ENCODE data around the gene RAB1B.

Gene RAB1B

GRCh38 chr11:66227700-66228099, 40.7 kb upstream of the RAB1B start:
- no peak for TF ChIP-seq CTCF (IDR thresholded peaks at IDR 0.05; ENCODE audit: insufficient read depth, low read length, missing control alignments)
- H3K4me3 ChIP-seq (ENCODE audit: low read depth, low read length): no peak overlapping the region
- DNase-seq (ENCODE audit: low read depth, low spot score): no peak
- ChIA-PET CTCF (interaction anchor here (0.8 to 2.0 kb wide), 10 partner anchors 9 to 159 kb away, joined by 3 to 11 read pairs (median 4); no protein-coding TSS in a partner anchor), POLR2A (no interaction called here)

- DNase-seq (ENCODE audit: low read depth, low spot score): no peak
- H3K4me3 ChIP-seq (ENCODE audit: low read depth, low read length): no peak overlapping the region
- no peak for TF ChIP-seq CTCF (IDR thresholded peaks at IDR 0.05; ENCODE audit: insufficient read depth, low read length, missing control alignments)
- CTCF ChIA-PET: interaction anchor here (1.4 to 2.0 kb wide), 3 partner anchors 10 to 30 kb away, joined by 3 to 11 read pairs (median 5); no protein-coding TSS in a partner anchor
- POLR2A ChIA-PET: no interaction called here
Measured at GRCh38 chr11:66228521-66228920, 39.9 kb upstream of the RAB1B start.

- no peak for TF ChIP-seq CTCF (IDR thresholded peaks at IDR 0.05; ENCODE audit: insufficient read depth, low read length, missing control alignments)
- ChIA-PET CTCF (interaction anchor here (2.7 kb wide), 1 partner anchor 8 kb away, joined by 14 read pairs; no protein-coding TSS in a partner anchor), POLR2A (no interaction called here)
- H3K4me3 ChIP-seq (ENCODE audit: low read depth, low read length): no peak overlapping the region
- DNase-seq (ENCODE audit: low read depth, low spot score): no peak
Measured at GRCh38 chr11:66230156-66230555, 38.3 kb upstream of the RAB1B start.

- no peak overlapping the region for H3K4me3 ChIP-seq (ENCODE audit: low read depth, low read length)
- DNase-seq (ENCODE audit: low read depth, low spot score): no peak
- no peak for TF ChIP-seq CTCF (IDR thresholded peaks at IDR 0.05; ENCODE audit: insufficient read depth, low read length, missing control alignments)
- ChIA-PET POLR2A (no interaction called here), CTCF (interaction anchor here (2.7 kb wide), 1 partner anchor 9 kb away, joined by 14 read pairs; no protein-coding TSS in a partner anchor)
Measured at GRCh38 chr11:66230978-66231377, 37.5 kb upstream of the RAB1B start.

- no peak for TF ChIP-seq CTCF (IDR thresholded peaks at IDR 0.05; ENCODE audit: insufficient read depth, low read length, missing control alignments)
- ChIA-PET CTCF (interaction anchor here (1.0 to 2.7 kb wide), 2 partner anchors 9 to 19 kb away, joined by 3 to 14 read pairs; no protein-coding TSS in a partner anchor), POLR2A (no interaction called here)
- DNase-seq (ENCODE audit: low read depth, low spot score): no peak
- no peak overlapping the region for H3K4me3 ChIP-seq (ENCODE audit: low read depth, low read length)
Measured at GRCh38 chr11:66231561-66231960, 36.9 kb upstream of the RAB1B start.

GRCh38 chr11:66232769-66233168, 35.7 kb upstream of the RAB1B start:
- H3K4me3 ChIP-seq (ENCODE audit: low read depth, low read length): no peak overlapping the region
- TF ChIP-seq CTCF (IDR thresholded peaks at IDR 0.05; ENCODE audit: insufficient read depth, low read length, missing control alignments): no peak

More at GRCh38 chr11:66232769-66233168, 35.7 kb upstream of the RAB1B start:
- ChIA-PET POLR2A (no interaction called here), CTCF (interaction anchor here (10.2 kb wide), 1 partner anchor 11 kb away, joined by 130 read pairs; no protein-coding TSS in a partner anchor)
- no peak for DNase-seq (ENCODE audit: low read depth, low spot score)
